Smooth muscle cell (in vitro differentiated cells): ENCODE data around the gene SLC35E1. TPM values are rescaled to one million over a fixed set of nuclear protein-coding genes. Genes with fewer than 3 reads are reported as not detected.

Source experiments
- DNase-seq: peaks from one replicate; lab custom pipeline; 2025; ENCODE audit not compliant: unreplicated experiment; lab: John Stamatoyannopoulos, UW
- H2AFZ ChIP-seq: fragments of 200-600 bp; sonication (generic); 2 replicates; pipeline ENCODE4 v1.6.0; 2016; ENCODE audit warnings: antibody characterized with exemption, low read depth, mild to moderate bottlenecking
- H3F3A ChIP-seq: fragments of 200-600 bp; sonication (generic); 2 replicates; pipeline ENCODE4 v1.6.0; 2017; ENCODE audit warnings: antibody characterized with exemption, low read depth
- H3K27ac ChIP-seq: fragments of 200-600 bp; sonication (generic); 2 replicates; pipeline ENCODE4 v1.5.1; 2016; ENCODE audit warnings: low read depth, mild to moderate bottlenecking
- H3K27me3 ChIP-seq: fragments of 200-600 bp; sonication (generic); 2 replicates; pipeline ENCODE4 v1.6.1; 2016; ENCODE audit warnings: low read depth, mild to moderate bottlenecking
- H3K36me3 ChIP-seq: fragments of 200-600 bp; sonication (generic); 2 replicates; pipeline ENCODE4 v1.5.1; 2016; ENCODE audit warnings: low read depth
- H3K4me1 ChIP-seq: fragments of 200-600 bp; sonication (generic); 2 replicates; pipeline ENCODE4 v1.5.1; 2016; ENCODE audit warnings: low read depth
- H3K4me2 ChIP-seq: fragments of 200-600 bp; sonication (generic); 2 replicates; pipeline ENCODE4 v1.6.0; 2016; ENCODE audit warnings: mild to moderate bottlenecking
- H3K4me3 ChIP-seq: fragments of 200-600 bp; sonication (generic); 2 replicates; pipeline ENCODE4 v1.5.1; 2016; ENCODE audit warnings: mild to moderate bottlenecking
- H3K79me2 ChIP-seq: fragments of 200-600 bp; sonication (generic); 2 replicates; pipeline ENCODE4 v1.6.0; 2016; ENCODE audit warnings: low read depth, mild to moderate bottlenecking
- H3K9ac ChIP-seq: fragments of 200-600 bp; sonication (generic); 2 replicates; pipeline ENCODE4 v1.6.0; 2016; ENCODE audit warnings: low read depth
- H3K9me3 ChIP-seq: fragments of 200-600 bp; sonication (generic); replicated peaks from 2 replicates; pipeline ENCODE4 v1.5.1; 2016; ENCODE audit warnings: low read depth
- H4K20me1 ChIP-seq: fragments of 200-600 bp; sonication (generic); 2 replicates; pipeline ENCODE4 v1.6.0; 2016; ENCODE audit warnings: low read depth
- WGBS: methylation state at CpG from one replicate; pipeline ENCODE4 v1.1.7; 2016; ENCODE audit warnings: low lambda C conversion rate; 5-methylcytosine and 5-hydroxymethylcytosine counted together
- polyA plus RNA-seq: library from polyadenylated mRNA; unstranded; fragments of >200 nt; fragmentation: Nextera tagmentation; extraction: Ambion mirVana; gene quantifications from 2 replicates; pipeline ENCODE4 v1.2.1, GENCODE V29; 2016
- total RNA-seq: library from RNA; depleted of rRNA; stranded (reverse); fragments of >200 nt; gene quantifications from 2 replicates; pipeline ENCODE4 v1.2.3, GENCODE V29; 2014
- TF ChIP-seq, protein P1 (sequence below): fragments of 200-600 bp; sonication (generic); IDR thresholded peaks from 2 replicates; pipeline ENCODE4 v1.5.1; 2017; ENCODE audit warnings: borderline replicate concordance, mild to moderate bottlenecking, antibody characterized with exemption; ENCODE audit not compliant: insufficient read depth, poor library complexity, severe bottlenecking

The SLC35E1 gene
- total and polyA plus RNA-seq, 2 experiments from 2014 or later = 35.3 to 37.3 TPM

DNA sequence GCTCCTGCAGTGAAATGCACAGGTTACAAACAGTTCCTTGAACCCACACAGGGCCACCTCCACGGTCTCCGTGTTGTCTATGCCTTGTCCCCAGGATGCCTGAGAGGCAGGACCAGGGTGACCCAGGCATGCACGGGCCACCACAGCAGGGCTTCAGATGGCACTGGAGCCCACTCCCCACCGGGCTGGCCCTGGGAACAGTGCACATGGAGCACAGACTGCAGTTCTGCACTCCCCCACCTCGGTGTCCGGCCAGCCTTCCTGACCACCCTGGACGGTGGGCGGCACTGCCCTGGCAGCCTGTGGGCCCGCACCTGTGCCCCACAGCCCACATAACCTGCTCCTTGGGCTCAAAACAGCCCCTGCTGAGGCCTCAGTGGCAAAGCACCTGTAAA, 14.3 kb upstream of the SLC35E1 start:
- H3K4me3 ChIP-seq = no peak overlapping the region
- DNase-seq = no peak
- H3K4me1 ChIP-seq = peaks cover 33% of the 10 kb centered on the region
- peaks cover 11% of the 10 kb centered on the region for H3F3A ChIP-seq
- no peaks in the 10 kb centered on the region for H3K9me3 ChIP-seq
- H3K9ac ChIP-seq = no peak overlapping the region
- 94% methylated on average over 9 of the region's 9 CpGs for WGBS
- TF ChIP-seq, protein P1, sequence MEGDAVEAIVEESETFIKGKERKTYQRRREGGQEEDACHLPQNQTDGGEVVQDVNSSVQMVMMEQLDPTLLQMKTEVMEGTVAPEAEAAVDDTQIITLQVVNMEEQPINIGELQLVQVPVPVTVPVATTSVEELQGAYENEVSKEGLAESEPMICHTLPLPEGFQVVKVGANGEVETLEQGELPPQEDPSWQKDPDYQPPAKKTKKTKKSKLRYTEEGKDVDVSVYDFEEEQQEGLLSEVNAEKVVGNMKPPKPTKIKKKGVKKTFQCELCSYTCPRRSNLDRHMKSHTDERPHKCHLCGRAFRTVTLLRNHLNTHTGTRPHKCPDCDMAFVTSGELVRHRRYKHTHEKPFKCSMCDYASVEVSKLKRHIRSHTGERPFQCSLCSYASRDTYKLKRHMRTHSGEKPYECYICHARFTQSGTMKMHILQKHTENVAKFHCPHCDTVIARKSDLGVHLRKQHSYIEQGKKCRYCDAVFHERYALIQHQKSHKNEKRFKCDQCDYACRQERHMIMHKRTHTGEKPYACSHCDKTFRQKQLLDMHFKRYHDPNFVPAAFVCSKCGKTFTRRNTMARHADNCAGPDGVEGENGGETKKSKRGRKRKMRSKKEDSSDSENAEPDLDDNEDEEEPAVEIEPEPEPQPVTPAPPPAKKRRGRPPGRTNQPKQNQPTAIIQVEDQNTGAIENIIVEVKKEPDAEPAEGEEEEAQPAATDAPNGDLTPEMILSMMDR = no peak
- peaks cover 100% of the 10 kb centered on the region for H4K20me1 ChIP-seq
- no peak overlapping the region for H2AFZ ChIP-seq
- no peaks in the 10 kb centered on the region for H3K36me3 ChIP-seq
- peak overlapping the region; percentile 69 for H3K27ac ChIP-seq
- peaks cover 95% of the 10 kb centered on the region for H3K79me2 ChIP-seq
- peak overlapping the region; percentile 43 for H3K4me2 ChIP-seq
- no peaks in the 10 kb centered on the region for H3K27me3 ChIP-seq

DNA sequence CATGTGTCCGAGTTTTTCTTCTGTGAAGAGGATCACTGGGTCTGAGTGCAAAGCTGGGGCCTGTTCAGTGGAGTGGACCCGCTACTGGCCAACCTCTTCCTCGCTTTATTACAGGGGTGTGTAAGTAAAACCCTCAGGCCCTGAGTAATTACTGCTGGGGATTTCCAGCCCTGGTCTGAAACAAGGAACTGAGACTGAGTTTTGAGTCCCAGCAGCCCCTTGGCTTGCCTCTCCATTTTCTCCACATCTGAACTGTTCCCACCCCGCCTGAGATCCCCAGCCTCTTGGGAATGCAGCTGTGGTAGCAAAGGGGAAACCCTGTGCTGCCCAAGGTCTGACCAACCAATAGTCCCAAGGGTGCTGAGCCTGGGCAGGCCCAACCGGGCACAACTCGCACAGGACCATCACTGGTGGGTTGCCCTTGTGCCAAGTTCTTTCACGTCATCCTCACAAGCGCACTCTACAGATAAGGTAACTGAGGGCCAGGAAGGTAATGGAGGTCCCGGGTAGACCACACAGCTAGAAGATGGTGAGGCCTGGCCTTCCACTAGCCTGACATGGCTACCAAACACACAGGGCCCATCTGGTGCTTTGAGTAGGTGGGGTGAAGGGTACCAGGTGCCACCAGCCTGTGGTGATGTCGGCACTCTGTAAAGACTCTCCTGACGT, 13.7 kb upstream of the SLC35E1 start:
- H3K4me2 ChIP-seq = peak overlapping the region; percentile 43
- 87% methylated on average over 11 of the region's 11 CpGs for WGBS
- H2AFZ ChIP-seq = no peak overlapping the region
- no peak overlapping the region for H3K9ac ChIP-seq
- no peaks in the 10 kb centered on the region for H3K9me3 ChIP-seq
- H3K79me2 ChIP-seq = peaks cover 95% of the 10 kb centered on the region
- H3K27me3 ChIP-seq = no peaks in the 10 kb centered on the region
- peaks cover 100% of the 10 kb centered on the region for H4K20me1 ChIP-seq
- no peak for DNase-seq
- peak overlapping the region; percentile 69 for H3K27ac ChIP-seq
- no peak overlapping the region for H3K4me3 ChIP-seq
- TF ChIP-seq, protein P1 = no peak
- no peaks in the 10 kb centered on the region for H3K36me3 ChIP-seq
- peaks cover 33% of the 10 kb centered on the region for H3K4me1 ChIP-seq
- peaks cover 11% of the 10 kb centered on the region for H3F3A ChIP-seq

DNA sequence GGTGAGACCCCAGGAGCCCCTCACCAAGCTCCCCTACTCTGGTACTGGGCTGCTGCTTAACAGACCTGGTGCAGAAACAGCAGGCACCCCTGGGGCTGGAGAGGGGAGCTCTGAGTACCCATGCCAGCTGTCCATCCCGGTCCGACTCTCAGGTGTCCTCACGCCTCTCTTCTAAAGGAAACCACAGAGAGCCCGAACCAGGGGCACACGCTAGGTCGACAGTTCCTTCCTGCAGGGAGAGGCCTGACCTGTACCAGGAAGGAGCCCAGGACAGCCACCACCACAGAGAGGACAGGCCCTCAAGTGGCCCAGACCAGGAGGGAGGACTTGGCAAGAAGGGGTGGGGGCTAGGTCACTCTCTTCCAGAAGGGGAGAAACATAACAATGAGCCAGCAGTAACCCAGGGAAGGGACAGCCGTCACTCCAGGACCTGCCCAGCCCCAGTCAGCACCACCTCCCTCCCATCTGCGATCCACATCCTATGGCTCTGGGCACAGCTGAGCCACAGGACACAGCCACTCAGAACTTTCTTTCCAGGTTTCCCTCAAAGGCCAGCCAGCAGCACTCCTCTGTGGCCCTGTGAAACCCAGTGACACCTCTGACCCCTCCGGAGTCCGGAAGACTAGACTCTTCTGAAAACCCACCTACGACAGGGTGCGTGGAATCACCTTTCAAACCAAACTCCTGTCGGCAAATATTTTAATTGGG, 13.0 kb upstream of the SLC35E1 start:
- no peaks in the 10 kb centered on the region for H3K9me3 ChIP-seq
- no peaks in the 10 kb centered on the region for H3K27me3 ChIP-seq
- H4K20me1 ChIP-seq = peaks cover 100% of the 10 kb centered on the region
- H3K4me3 ChIP-seq = no peak overlapping the region
- H3K27ac ChIP-seq = peak overlapping the region; percentile 69
- no peaks in the 10 kb centered on the region for H3K36me3 ChIP-seq
- no peak for DNase-seq
- whole genome bisulfite sequencing = 92% methylated on average over 13 of the region's 13 CpGs
- TF ChIP-seq, protein P1 = no peak
- no peak overlapping the region for H3K4me2 ChIP-seq
- peak overlapping the region; percentile 15 for H3K9ac ChIP-seq
- peaks cover 33% of the 10 kb centered on the region for H3K4me1 ChIP-seq
- peaks cover 11% of the 10 kb centered on the region for H3F3A ChIP-seq
- H2AFZ ChIP-seq = no peak overlapping the region
- H3K79me2 ChIP-seq = peaks cover 95% of the 10 kb centered on the region
